Airway epithelial cell (primary cell): ENCODE measurements around the gene NADK2. TPM values are rescaled to one million over a fixed set of nuclear protein-coding genes. Genes with fewer than 3 reads are reported as not detected.

Experiments used
- total RNA-seq: library from RNA; depleted of rRNA; stranded (reverse); fragments of >200 nt; gene quantifications from 2 replicates; pipeline ENCODE4 v1.2.3, GENCODE V29; 2015

NADK2 gene, protein sequence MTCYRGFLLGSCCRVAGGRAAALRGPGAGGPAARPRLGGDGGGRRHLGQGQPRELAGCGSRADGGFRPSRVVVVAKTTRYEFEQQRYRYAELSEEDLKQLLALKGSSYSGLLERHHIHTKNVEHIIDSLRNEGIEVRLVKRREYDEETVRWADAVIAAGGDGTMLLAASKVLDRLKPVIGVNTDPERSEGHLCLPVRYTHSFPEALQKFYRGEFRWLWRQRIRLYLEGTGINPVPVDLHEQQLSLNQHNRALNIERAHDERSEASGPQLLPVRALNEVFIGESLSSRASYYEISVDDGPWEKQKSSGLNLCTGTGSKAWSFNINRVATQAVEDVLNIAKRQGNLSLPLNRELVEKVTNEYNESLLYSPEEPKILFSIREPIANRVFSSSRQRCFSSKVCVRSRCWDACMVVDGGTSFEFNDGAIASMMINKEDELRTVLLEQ
- total RNA-seq: 18.5 and 22.9 TPM in 2 replicates

GRCh38 chr5:36241631-36242533 lies at the start of gene NADK2:
Gene NADK2 (minus strand): TSS chr5:36241925. CDS start chr5:36241798, 127 bp downstream.

GRCh38 chr5:36151434-36152323 lies 90.0 kb downstream of the NADK2 start, which contains the start of the genes LMBRD2 and SKP2:
Gene LMBRD2 (minus strand): TSS chr5:36151887. CDS start chr5:36143349, 8,538 bp downstream.
Gene SKP2 (plus strand): TSS chr5:36152111. CDS start chr5:36152263, 152 bp downstream.

Other genes starting within 250 kb of the NADK2 start
- gene UGT3A2, start 175.0 kb downstream of the NADK2 start, total RNA-seq: not detected in 2 replicates
- gene LMBRD2, start 90.0 kb downstream of the NADK2 start, total RNA-seq: 4.6 and 6.9 TPM in 2 replicates
- 51.1 and 56.2 TPM in 2 replicates for gene SKP2, start 89.8 kb downstream of the NADK2 start, total RNA-seq
- not detected in 2 replicates for gene RANBP3L, start 60.0 kb upstream of the NADK2 start, total RNA-seq